SU-DHL-6 (cell line): ENCODE data around the gene TBC1D5.

Source experiments
- H2AFZ ChIP-seq: fragments of 200-600 bp; sonication (generic); 2 replicates; pipeline ENCODE4 v1.6.1; 2014; ENCODE audit warnings: low read depth, mild to moderate bottlenecking, moderate library complexity, mixed read lengths, antibody characterized with exemption, low read length; ENCODE audit not compliant: severe bottlenecking
- H3F3A ChIP-seq: fragments of 200-600 bp; shearing (Covaris generic); 2 replicates; pipeline ENCODE4 v1.6.0; 2016; ENCODE audit warnings: antibody characterized with exemption, mild to moderate bottlenecking; ENCODE audit not compliant: insufficient read depth
- H3K27ac ChIP-seq: fragments of 200-600 bp; sonication (generic); 2 replicates; pipeline ENCODE4 v1.5.1; 2016; ENCODE audit warnings: low read depth, mild to moderate bottlenecking, low read length, moderate library complexity, mixed read lengths
- H3K27me3 ChIP-seq: fragments of 200-600 bp; sonication (generic), shearing (Covaris generic); 2 replicates; pipeline ENCODE4 v1.6.0; 2014; ENCODE audit warnings: mild to moderate bottlenecking, low read length
- H3K36me3 ChIP-seq: fragments of 200-600 bp; sonication (generic); 2 replicates; pipeline ENCODE4 v1.6.1; 2014; ENCODE audit warnings: mild to moderate bottlenecking, low read length, mixed read lengths
- H3K4me2 ChIP-seq: fragments of 300-600, 200-600 bp; shearing (Covaris generic), sonication (generic); 2 replicates; pipeline ENCODE4 v1.6.0; 2014; ENCODE audit warnings: low read length, low read depth, mild to moderate bottlenecking; ENCODE audit not compliant: poor library complexity, severe bottlenecking
- H3K4me3 ChIP-seq: fragments of 200-600 bp; sonication (generic); 2 replicates; pipeline ENCODE4 v1.5.1; 2014; ENCODE audit warnings: antibody characterized with exemption, low read length, mild to moderate bottlenecking, mixed read lengths; ENCODE audit not compliant: insufficient read depth, poor library complexity, severe bottlenecking
- H3K79me2 ChIP-seq: fragments of 200-600 bp; sonication (generic); 2 replicates; pipeline ENCODE4 v1.6.1; 2014; ENCODE audit warnings: mild to moderate bottlenecking, low read length, moderate library complexity; ENCODE audit not compliant: insufficient read depth
- H3K9ac ChIP-seq: fragments of 200-600 bp; sonication (generic); 2 replicates; pipeline ENCODE4 v1.7.0; 2014; ENCODE audit warnings: mild to moderate bottlenecking, low read length
- H3K9me2 ChIP-seq: fragments of 200-600 bp; sonication (generic); replicated peaks from 2 replicates; pipeline ENCODE4 v1.6.1; 2014; ENCODE audit warnings: low read length; ENCODE audit not compliant: insufficient read depth
- H3K9me3 ChIP-seq: fragments of 200-600 bp; sonication (generic); 2 replicates; pipeline ENCODE4 v1.6.1; 2014; ENCODE audit warnings: low read length, mixed read lengths; ENCODE audit not compliant: insufficient read depth
- H4K20me1 ChIP-seq: fragments of 200-600 bp; sonication (generic); 2 replicates; pipeline ENCODE4 v1.6.1; 2014; ENCODE audit warnings: low read depth, mild to moderate bottlenecking, antibody characterized with exemption, low read length, moderate library complexity, mixed read lengths
- CTCF ChIP-seq: fragments of 200-600 bp; sonication (generic); IDR thresholded peaks from one replicate; pipeline ENCODE4 v1.5.1; 2017; ENCODE audit warnings: antibody characterized with exemption, mild to moderate bottlenecking, low read length, moderate library complexity; ENCODE audit not compliant: insufficient read depth, poor library complexity, severe bottlenecking
- EZH2phosphoT487 ChIP-seq: fragments of 200-600 bp; sonication (generic), shearing (Covaris generic); conservative IDR thresholded peaks from 2 replicates; pipeline ENCODE4 v1.6.1; 2018; ENCODE audit warnings: mild to moderate bottlenecking, antibody characterized with exemption, low read length, moderate library complexity, mixed read lengths

The TBC1D5 gene

GRCh38 chr3:17287006-17287689 lies 455.3 kb downstream of the TBC1D5 start:
- Histone ChIP-seq H4K20me1 (no peaks in the 10 kb centered on the region), H3K4me2 (no peak overlapping the region), H3K4me3 (no peak overlapping the region), H3K9me3 (no peaks in the 10 kb centered on the region), H3K9me2 (no peaks in the 10 kb centered on the region), H3K36me3 (no peaks in the 10 kb centered on the region; the same call in 1 of the 2 replicates), H3K27me3 (no peaks in the 10 kb centered on the region), H3K27ac (no peak overlapping the region), H3K9ac (no peak overlapping the region), H2AFZ (no peak overlapping the region), H3K79me2 (no peaks in the 10 kb centered on the region), H3F3A (no peaks in the 10 kb centered on the region)
- TF ChIP-seq CTCF (no peak), EZH2phosphoT487 (no peak)

GRCh38 chr3:17278006-17278405 lies 464.4 kb downstream of the TBC1D5 start:
- Histone ChIP-seq H3K9me3 (no peaks in the 10 kb centered on the region), H3K79me2 (no peaks in the 10 kb centered on the region), H3K4me2 (no peak overlapping the region), H3K4me3 (no peak overlapping the region), H2AFZ (no peak overlapping the region), H3K9me2 (no peaks in the 10 kb centered on the region), H3K9ac (no peak overlapping the region), H3F3A (no peaks in the 10 kb centered on the region), H4K20me1 (no peaks in the 10 kb centered on the region), H3K27ac (no peak overlapping the region), H3K36me3 (no peaks in the 10 kb centered on the region), H3K27me3 (no peaks in the 10 kb centered on the region)
- TF ChIP-seq CTCF (no peak), EZH2phosphoT487 (no peak)

- Histone ChIP-seq H3K9ac (no peak overlapping the region), H3K36me3 (no peaks in the 10 kb centered on the region), H3K4me2 (no peak overlapping the region), H3K27ac (peak overlapping the region; percentile 48; the same call in 1 of the 2 replicates), H3K9me3 (no peaks in the 10 kb centered on the region), H3K27me3 (no peaks in the 10 kb centered on the region), H4K20me1 (no peaks in the 10 kb centered on the region), H3K9me2 (no peaks in the 10 kb centered on the region), H3K79me2 (no peaks in the 10 kb centered on the region), H2AFZ (no peak overlapping the region), H3K4me3 (no peak overlapping the region), H3F3A (0 out of 2 replicates have a peak, but pooled peaks cover 2% of the 10 kb centered on the region)
- TF ChIP-seq CTCF = no peak
- TF ChIP-seq EZH2phosphoT487 = no peak
These were observed 475.6 kb downstream of the TBC1D5 start for GRCh38 chr3:17266846-17267245.
